ENCODE measurements around the gene TMEM163. TPM values are rescaled to one million over a fixed set of nuclear protein-coding genes. Genes with fewer than 3 reads are reported as not detected.

Gene TMEM163
- total RNA-seq, 4 donors from 2014 or later: not detected

DNA sequence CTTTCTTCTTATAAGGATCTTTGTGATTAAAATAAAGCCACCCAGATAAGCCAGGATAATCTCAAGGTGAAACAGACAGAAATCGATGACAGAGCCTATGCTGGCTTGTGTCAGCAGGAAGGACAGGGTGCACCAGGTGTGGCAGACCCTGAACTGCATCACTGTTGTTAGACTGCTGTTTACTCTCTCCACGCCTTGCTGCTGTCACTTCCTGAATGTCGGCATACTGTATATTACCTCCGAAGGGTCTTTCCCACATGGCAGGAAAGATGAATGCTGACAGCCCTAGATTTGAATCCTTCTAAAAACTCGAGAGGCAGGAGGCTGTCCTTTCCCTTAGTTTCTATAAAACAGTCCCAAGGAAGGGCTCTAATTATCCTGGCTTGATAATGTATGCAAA, 18.9 kb upstream of the TMEM163 start:
- Histone ChIP-seq H3K27ac (no peak overlapping the region), H3K36me3 (no peaks in the 10 kb centered on the region), H3K27me3 (no peaks in the 10 kb centered on the region), H3K9me3 (no peaks in the 10 kb centered on the region), H3K4me1 (no peaks in the 10 kb centered on the region), H3K4me3 (no peak overlapping the region)
- no peak for DNase-seq (ENCODE audit: low spot score in 2 of 2)
- 55 to 65% methylated on average over 5 of the region's 5 CpGs for WGBS, 2 donors
- no peak for TF ChIP-seq POLR2A (IDR thresholded peaks at IDR 0.05)
- no peak for TF ChIP-seq EP300 (IDR thresholded peaks at IDR 0.05)
- TF ChIP-seq, protein P1, sequence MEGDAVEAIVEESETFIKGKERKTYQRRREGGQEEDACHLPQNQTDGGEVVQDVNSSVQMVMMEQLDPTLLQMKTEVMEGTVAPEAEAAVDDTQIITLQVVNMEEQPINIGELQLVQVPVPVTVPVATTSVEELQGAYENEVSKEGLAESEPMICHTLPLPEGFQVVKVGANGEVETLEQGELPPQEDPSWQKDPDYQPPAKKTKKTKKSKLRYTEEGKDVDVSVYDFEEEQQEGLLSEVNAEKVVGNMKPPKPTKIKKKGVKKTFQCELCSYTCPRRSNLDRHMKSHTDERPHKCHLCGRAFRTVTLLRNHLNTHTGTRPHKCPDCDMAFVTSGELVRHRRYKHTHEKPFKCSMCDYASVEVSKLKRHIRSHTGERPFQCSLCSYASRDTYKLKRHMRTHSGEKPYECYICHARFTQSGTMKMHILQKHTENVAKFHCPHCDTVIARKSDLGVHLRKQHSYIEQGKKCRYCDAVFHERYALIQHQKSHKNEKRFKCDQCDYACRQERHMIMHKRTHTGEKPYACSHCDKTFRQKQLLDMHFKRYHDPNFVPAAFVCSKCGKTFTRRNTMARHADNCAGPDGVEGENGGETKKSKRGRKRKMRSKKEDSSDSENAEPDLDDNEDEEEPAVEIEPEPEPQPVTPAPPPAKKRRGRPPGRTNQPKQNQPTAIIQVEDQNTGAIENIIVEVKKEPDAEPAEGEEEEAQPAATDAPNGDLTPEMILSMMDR (IDR thresholded peaks at IDR 0.05): no peak

DNA sequence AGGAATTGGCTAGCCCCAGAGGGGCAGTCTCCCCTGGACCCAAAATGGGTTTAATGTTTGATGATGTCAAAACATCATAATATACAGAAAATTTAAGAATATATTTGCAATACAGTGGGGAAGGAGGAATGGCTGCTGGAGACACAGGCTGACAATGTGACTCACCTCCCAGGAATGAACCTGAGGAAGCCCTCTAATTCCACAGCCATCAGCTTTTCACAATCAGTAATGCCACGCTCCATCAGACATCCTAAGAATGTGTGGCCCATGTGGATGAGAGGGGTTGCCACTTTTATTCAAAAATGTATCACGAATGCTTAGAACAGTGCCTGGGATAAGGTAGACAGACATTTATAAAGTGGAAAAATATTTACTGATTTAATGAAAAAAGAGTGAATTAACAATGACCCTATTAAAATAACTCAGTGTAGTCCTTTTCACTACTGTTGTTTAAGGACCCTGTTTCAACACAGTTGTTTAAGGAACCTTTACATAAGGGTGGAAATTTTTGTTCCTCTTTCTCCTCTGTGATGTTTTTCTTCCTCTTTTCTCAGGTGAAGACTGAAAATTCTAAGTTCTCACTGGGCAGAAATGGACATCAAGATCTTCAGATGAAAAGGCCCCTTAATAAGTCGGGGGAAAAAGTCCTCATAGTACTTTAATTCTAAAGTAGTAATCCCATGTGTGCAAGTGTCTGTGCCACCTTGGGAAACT, 17.5 kb upstream of the TMEM163 start:
- 83 to 85% methylated on average over 3 of the region's 3 CpGs for WGBS, 2 donors
- H3K27ac ChIP-seq: no peak overlapping the region
- H3K9me3 ChIP-seq: peaks cover 0 to 4% (median 0%) of the 10 kb centered on the region in 4 donors
- H3K27me3 ChIP-seq: no peaks in the 10 kb centered on the region
- no peak for TF ChIP-seq EP300 (IDR thresholded peaks at IDR 0.05)
- TF ChIP-seq, protein P1 (IDR thresholded peaks at IDR 0.05): no peak
- TF ChIP-seq POLR2A (IDR thresholded peaks at IDR 0.05): no peak
- H3K4me3 ChIP-seq: no peak overlapping the region
- H3K36me3 ChIP-seq: no peaks in the 10 kb centered on the region
- no peak for DNase-seq (ENCODE audit: low spot score in 2 of 2)
- no peaks in the 10 kb centered on the region for H3K4me1 ChIP-seq

DNA sequence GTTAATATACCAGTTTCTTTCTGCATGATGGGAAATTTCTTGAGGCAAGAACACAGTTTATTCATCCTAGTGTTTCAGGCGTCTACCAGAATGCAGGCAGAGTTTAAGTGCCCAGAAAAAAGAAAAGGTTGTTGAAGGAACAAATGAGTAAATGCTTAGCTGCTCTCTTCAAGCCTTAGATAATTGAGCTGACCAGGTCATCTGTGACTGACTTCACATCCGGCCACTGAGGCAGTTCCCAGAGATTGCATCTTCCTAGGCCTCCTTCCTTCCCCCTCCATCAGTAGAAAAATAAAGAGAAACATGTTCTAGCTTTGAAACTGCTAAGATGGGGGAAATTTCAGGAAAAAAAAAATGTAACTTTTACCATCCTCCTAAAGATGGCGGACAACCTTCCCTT, 9.4 kb upstream of the TMEM163 start:
- WGBS, 2 donors: 71 to 75% methylated on average over 3 of the region's 3 CpGs
- TF ChIP-seq, protein P1 (IDR thresholded peaks at IDR 0.05): no peak
- no peak for TF ChIP-seq EP300 (IDR thresholded peaks at IDR 0.05)
- TF ChIP-seq POLR2A (IDR thresholded peaks at IDR 0.05): no peak
- no peak for DNase-seq (ENCODE audit: low spot score in 2 of 2)

DNA sequence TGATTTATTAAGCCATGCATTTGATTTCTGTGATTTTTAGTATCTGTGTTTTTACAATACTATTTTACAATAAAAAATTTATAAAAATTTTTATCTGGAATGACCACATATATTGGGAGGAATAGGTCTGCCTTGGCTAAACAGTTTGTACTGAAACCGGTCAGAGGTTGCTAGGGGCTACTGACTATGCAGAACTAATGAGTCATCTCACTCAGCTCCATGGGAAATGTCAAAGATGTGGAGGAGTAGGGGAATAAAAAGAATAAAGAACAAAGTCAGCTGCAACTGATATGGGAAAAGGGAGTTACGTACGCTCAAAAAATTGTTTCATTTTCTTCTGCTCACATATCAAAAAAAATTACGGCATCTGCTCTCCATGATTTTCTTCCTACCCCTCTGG, 8.6 kb upstream of the TMEM163 start:
- peaks cover 0 to 4% (median 0%) of the 10 kb centered on the region in 4 donors for H3K9me3 ChIP-seq
- no peak for DNase-seq (ENCODE audit: low spot score in 2 of 2)
- no peaks in the 10 kb centered on the region for H3K4me1 ChIP-seq
- no peak overlapping the region for H3K4me3 ChIP-seq
- peaks cover 0 to 12% of the 10 kb centered on the region in 2 donors for H3K27me3 ChIP-seq
- H3K27ac ChIP-seq: no peak overlapping the region
- TF ChIP-seq POLR2A (IDR thresholded peaks at IDR 0.05) (no peak), EP300 (IDR thresholded peaks at IDR 0.05) (no peak)
- TF ChIP-seq, protein P1 (IDR thresholded peaks at IDR 0.05): no peak
- 20 to 25% methylated on average over 4 of the region's 4 CpGs for WGBS, 2 donors
- no peaks in the 10 kb centered on the region for H3K36me3 ChIP-seq

More for the DNA sequence above, 9.4 kb upstream of the TMEM163 start:
- peaks cover 0 to 6% of the 10 kb centered on the region in 2 donors for H3K27me3 ChIP-seq
- peaks cover 0 to 4% (median 0%) of the 10 kb centered on the region in 4 donors for H3K9me3 ChIP-seq
- no peaks in the 10 kb centered on the region for H3K4me1 ChIP-seq
- H3K36me3 ChIP-seq: no peaks in the 10 kb centered on the region
- H3K4me3 ChIP-seq: no peak overlapping the region
- no peak overlapping the region for H3K27ac ChIP-seq

DNA sequence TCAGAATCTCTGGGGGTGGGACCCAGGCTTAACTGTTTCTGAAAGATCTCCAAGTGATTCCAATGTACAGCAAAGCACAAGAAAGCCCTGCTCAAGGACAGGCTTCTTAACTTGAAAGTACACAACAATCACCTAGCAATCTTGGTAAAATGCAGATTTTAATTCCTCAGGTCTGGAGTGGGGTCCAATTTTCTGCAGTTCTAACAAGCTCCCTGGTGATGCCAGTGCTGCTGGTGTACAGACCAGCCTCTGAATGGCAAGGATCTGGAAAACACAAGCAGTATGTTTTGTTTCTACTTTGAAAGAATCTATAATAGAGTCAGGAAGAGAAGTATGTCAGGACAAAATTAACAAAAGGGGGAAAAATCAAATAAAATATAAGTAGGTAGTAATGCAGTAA, 7.8 kb upstream of the TMEM163 start:
- H3K4me3 ChIP-seq: no peak overlapping the region
- no peaks in the 10 kb centered on the region for H3K9me3 ChIP-seq
- no peaks in the 10 kb centered on the region for H3K36me3 ChIP-seq
- no peak overlapping the region for H3K27ac ChIP-seq
- no peak for DNase-seq (ENCODE audit: low spot score in 2 of 2)
- H3K4me1 ChIP-seq: no peaks in the 10 kb centered on the region
- TF ChIP-seq EP300 (IDR thresholded peaks at IDR 0.05): no peak
- no peak for TF ChIP-seq POLR2A (IDR thresholded peaks at IDR 0.05)
- TF ChIP-seq, protein P1 (IDR thresholded peaks at IDR 0.05): no peak
- peaks cover 0 to 15% of the 10 kb centered on the region in 2 donors for H3K27me3 ChIP-seq
